GM23338 (cell line): ENCODE data around the gene MUCL3.

Experiments
- CREB1 ChIP-seq: fragments of 250-450 bp; sonication (Bioruptor Pico); IDR thresholded peaks from 2 replicates; pipeline ENCODE4 v1.5.0; 2020; ENCODE audit warnings: low read depth, mild to moderate bottlenecking, moderate library complexity
- EZH2 ChIP-seq: fragments of 200-600 bp; sonication (generic); IDR thresholded peaks from one replicate; pipeline ENCODE4 v1.8.0; 2017; ENCODE audit warnings: antibody characterized with exemption, mild to moderate bottlenecking, low read depth; ENCODE audit not compliant: unreplicated experiment
- EZH2phosphoT487 ChIP-seq: fragments of 200-600 bp; sonication (generic); IDR thresholded peaks from one replicate; pipeline ENCODE4 v1.8.1; 2018; ENCODE audit warnings: antibody characterized with exemption; ENCODE audit not compliant: unreplicated experiment
- JUNB ChIP-seq: IDR thresholded peaks from one replicate; pipeline ENCODE4 v1.6.1; 2016; ENCODE audit warnings: antibody characterized with exemption; ENCODE audit not compliant: unreplicated experiment
- NANOG ChIP-seq: IDR thresholded peaks from 2 replicates; pipeline ENCODE4 v1.6.1; 2016; ENCODE audit warnings: antibody characterized with exemption, borderline replicate concordance
- POLR2AphosphoS5 ChIP-seq: IDR thresholded peaks from 2 replicates; pipeline ENCODE4 v1.6.1; 2016; ENCODE audit warnings: antibody characterized with exemption, low read depth
- STAT1 ChIP-seq: IDR thresholded peaks from one replicate; pipeline ENCODE4 v1.6.1; 2016; ENCODE audit warnings: antibody characterized with exemption; ENCODE audit not compliant: unreplicated experiment
- ZNF114 ChIP-seq: fragments of 250-450 bp; sonication (Bioruptor Pico); IDR thresholded peaks from 2 replicates; pipeline ENCODE4 v1.5.0; 2020; ENCODE audit warnings: mild to moderate bottlenecking, moderate library complexity
- ZNF331 ChIP-seq: fragments of 250-450 bp; sonication (Bioruptor Pico); IDR thresholded peaks from 2 replicates; pipeline ENCODE4 v1.5.0; 2020; ENCODE audit warnings: low read depth, mild to moderate bottlenecking, moderate library complexity
- TF ChIP-seq, protein P1 (sequence below), 2 experiments: fragments of 200-600 bp in 1 of 2; sonication (generic) in 1 of 2; conservative IDR thresholded peaks; 2 replicates each; pipeline versions ENCODE4 v1.5.1 to v1.6.1; 2016 to 2017; ENCODE audit warnings: antibody characterized with exemption in 2 of 2, low read depth in 2 of 2, mild to moderate bottlenecking in 2 of 2, moderate library complexity in 1 of 2
- TF ChIP-seq, protein P2 (sequence below): IDR thresholded peaks from one replicate; pipeline ENCODE4 v1.6.1; 2018; ENCODE audit warnings: antibody characterized with exemption; ENCODE audit not compliant: unreplicated experiment
- TF ChIP-seq, protein P3 (sequence below): IDR thresholded peaks from 2 replicates; pipeline ENCODE4 v1.6.1; 2016; ENCODE audit warnings: antibody characterized with exemption

DNA sequence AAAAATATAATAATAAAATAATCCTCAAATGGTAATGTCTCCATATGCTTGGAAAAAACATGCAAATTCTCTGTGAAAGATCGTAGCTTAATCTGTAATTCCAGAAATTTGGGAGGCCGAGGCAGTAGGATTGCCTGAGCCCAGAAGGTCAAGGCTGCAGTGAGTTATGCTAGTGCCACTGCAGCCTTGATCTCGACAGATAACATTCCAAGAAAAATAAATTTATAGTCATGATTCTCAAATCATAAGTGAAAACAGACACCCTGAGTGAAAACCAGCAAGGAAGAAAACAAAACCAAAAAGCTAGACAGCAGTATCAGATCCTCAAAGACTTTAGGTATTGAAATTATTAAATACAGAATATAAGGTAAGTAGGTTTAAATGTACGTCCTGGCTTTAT, 38.9 kb downstream of the MUCL3 start:
- TF ChIP-seq, protein P1, sequence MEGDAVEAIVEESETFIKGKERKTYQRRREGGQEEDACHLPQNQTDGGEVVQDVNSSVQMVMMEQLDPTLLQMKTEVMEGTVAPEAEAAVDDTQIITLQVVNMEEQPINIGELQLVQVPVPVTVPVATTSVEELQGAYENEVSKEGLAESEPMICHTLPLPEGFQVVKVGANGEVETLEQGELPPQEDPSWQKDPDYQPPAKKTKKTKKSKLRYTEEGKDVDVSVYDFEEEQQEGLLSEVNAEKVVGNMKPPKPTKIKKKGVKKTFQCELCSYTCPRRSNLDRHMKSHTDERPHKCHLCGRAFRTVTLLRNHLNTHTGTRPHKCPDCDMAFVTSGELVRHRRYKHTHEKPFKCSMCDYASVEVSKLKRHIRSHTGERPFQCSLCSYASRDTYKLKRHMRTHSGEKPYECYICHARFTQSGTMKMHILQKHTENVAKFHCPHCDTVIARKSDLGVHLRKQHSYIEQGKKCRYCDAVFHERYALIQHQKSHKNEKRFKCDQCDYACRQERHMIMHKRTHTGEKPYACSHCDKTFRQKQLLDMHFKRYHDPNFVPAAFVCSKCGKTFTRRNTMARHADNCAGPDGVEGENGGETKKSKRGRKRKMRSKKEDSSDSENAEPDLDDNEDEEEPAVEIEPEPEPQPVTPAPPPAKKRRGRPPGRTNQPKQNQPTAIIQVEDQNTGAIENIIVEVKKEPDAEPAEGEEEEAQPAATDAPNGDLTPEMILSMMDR (conservative IDR thresholded peaks at IDR 0.05; ENCODE audit: low read depth in 2 of 2), result no peak
- no peak for TF ChIP-seq EZH2
- TF ChIP-seq CREB1 (CRISPR knock-in tag), result no peak
- TF ChIP-seq, protein P2, sequence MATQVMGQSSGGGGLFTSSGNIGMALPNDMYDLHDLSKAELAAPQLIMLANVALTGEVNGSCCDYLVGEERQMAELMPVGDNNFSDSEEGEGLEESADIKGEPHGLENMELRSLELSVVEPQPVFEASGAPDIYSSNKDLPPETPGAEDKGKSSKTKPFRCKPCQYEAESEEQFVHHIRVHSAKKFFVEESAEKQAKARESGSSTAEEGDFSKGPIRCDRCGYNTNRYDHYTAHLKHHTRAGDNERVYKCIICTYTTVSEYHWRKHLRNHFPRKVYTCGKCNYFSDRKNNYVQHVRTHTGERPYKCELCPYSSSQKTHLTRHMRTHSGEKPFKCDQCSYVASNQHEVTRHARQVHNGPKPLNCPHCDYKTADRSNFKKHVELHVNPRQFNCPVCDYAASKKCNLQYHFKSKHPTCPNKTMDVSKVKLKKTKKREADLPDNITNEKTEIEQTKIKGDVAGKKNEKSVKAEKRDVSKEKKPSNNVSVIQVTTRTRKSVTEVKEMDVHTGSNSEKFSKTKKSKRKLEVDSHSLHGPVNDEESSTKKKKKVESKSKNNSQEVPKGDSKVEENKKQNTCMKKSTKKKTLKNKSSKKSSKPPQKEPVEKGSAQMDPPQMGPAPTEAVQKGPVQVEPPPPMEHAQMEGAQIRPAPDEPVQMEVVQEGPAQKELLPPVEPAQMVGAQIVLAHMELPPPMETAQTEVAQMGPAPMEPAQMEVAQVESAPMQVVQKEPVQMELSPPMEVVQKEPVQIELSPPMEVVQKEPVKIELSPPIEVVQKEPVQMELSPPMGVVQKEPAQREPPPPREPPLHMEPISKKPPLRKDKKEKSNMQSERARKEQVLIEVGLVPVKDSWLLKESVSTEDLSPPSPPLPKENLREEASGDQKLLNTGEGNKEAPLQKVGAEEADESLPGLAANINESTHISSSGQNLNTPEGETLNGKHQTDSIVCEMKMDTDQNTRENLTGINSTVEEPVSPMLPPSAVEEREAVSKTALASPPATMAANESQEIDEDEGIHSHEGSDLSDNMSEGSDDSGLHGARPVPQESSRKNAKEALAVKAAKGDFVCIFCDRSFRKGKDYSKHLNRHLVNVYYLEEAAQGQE, result no peak
- no peak for TF ChIP-seq EZH2phosphoT487
- no peak for TF ChIP-seq POLR2AphosphoS5
- TF ChIP-seq, protein P3, sequence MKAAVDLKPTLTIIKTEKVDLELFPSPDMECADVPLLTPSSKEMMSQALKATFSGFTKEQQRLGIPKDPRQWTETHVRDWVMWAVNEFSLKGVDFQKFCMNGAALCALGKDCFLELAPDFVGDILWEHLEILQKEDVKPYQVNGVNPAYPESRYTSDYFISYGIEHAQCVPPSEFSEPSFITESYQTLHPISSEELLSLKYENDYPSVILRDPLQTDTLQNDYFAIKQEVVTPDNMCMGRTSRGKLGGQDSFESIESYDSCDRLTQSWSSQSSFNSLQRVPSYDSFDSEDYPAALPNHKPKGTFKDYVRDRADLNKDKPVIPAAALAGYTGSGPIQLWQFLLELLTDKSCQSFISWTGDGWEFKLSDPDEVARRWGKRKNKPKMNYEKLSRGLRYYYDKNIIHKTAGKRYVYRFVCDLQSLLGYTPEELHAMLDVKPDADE, result no peak
- no peak for TF ChIP-seq STAT1
- TF ChIP-seq NANOG, result no peak
- no peak for TF ChIP-seq ZNF114 (CRISPR knock-in tag)
- TF ChIP-seq ZNF331 (CRISPR knock-in tag), result no peak
- no peak for TF ChIP-seq JUNB
